C4-2B (cell line): ENCODE results near the gene CHCHD4.

Experiments
- H3K27ac ChIP-seq: fragments of 450-650 bp; 2 replicates; pipeline ENCODE4 v1.5.1; 2017
- ZFX ChIP-seq: fragments of 450-650 bp; IDR thresholded peaks from 2 replicates; pipeline ENCODE4 v1.6.1; 2017
- TF ChIP-seq, protein P1 (sequence below): fragments of 450-650 bp; conservative IDR thresholded peaks from 2 replicates; pipeline ENCODE4 v1.5.1; 2017; ENCODE audit warnings: mild to moderate bottlenecking

Gene CHCHD4

GRCh38 chr3:14133876-14134275 is 9.2 kb upstream of the CHCHD4 start:
- no peak overlapping the region for H3K27ac ChIP-seq
- TF ChIP-seq, protein P1, sequence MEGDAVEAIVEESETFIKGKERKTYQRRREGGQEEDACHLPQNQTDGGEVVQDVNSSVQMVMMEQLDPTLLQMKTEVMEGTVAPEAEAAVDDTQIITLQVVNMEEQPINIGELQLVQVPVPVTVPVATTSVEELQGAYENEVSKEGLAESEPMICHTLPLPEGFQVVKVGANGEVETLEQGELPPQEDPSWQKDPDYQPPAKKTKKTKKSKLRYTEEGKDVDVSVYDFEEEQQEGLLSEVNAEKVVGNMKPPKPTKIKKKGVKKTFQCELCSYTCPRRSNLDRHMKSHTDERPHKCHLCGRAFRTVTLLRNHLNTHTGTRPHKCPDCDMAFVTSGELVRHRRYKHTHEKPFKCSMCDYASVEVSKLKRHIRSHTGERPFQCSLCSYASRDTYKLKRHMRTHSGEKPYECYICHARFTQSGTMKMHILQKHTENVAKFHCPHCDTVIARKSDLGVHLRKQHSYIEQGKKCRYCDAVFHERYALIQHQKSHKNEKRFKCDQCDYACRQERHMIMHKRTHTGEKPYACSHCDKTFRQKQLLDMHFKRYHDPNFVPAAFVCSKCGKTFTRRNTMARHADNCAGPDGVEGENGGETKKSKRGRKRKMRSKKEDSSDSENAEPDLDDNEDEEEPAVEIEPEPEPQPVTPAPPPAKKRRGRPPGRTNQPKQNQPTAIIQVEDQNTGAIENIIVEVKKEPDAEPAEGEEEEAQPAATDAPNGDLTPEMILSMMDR, result no peak
- TF ChIP-seq ZFX, result no peak

DNA sequence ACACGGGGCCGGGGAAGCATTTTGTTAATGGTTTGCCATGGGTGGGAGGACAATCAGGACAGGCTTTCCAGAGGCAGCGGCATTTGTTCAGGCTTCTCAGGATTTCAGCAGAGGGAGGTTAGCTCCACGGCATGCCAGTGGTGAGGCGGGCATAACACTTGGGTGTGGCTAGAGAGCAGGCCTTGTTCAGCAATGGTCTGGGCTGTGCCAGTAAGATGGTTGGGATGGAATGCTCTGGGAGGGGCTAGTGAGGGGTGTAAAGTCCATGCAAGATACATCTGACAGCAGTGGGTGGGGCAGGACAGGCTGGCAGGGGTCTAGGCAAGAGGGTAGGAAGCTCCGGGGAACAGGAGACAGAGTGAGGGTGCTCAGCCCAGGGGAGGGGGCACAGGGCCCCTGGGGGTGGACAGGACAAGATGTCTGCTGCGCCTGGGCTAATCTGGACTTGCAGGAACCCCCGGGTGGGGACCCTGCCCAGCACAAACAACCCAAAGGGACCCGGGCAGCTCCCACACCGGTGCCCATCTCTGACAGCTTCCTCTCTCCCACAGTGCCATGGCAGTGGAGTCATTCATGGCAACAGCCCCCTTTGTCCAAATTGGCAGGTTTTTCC is 8.6 kb upstream of the CHCHD4 start:
- TF ChIP-seq, protein P1, result no peak
- TF ChIP-seq ZFX, result no peak
- H3K27ac ChIP-seq, result no peak overlapping the region

DNA sequence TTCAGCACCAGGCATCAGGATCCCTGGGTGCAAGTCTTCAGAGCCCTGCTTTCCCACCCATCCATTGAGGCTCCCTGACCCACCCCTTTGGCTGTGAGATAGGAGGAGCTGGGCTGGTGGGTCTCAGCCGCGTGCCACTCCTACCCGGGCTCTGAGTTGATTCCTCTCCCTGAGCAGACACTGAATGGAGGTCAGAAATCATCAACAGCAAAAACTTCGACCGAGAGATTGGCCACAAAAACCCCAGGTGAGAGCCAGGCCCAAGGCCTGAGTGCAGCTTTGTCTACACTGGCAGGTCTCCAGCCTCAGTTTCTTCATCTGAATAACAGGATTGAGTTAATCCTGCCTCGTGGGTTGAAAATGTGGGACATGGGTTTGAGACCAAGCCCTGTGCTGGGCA is 8.0 kb upstream of the CHCHD4 start:
- TF ChIP-seq ZFX, result no peak
- TF ChIP-seq, protein P1, result no peak
- H3K27ac ChIP-seq, result no peak overlapping the region

DNA sequence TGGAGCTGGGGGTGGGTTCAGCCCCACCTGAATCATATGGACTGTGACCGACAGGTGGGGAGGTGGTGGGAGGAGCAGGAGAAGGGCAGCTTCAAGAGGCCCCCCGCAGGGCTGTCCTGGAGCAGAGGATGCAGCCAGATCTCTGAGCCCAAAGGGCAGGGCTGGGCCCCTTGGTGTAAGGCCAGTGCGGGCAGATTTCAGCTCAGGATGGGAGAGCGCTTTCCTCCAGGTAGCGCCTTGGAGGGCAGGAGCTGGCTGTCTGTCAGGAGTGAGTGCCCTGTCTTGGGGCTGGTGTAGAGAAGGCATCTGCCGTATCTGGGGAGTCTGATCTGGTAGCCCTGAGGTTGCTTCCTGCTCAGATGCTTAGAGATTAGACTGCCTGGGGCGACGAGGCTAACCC is 7.5 kb upstream of the CHCHD4 start:
- H3K27ac ChIP-seq, result no peak overlapping the region
- no peak for TF ChIP-seq ZFX
- TF ChIP-seq, protein P1, result no peak

- H3K27ac ChIP-seq, result no peak overlapping the region
- TF ChIP-seq ZFX, result no peak
- TF ChIP-seq, protein P1, result no peak
Observed at GRCh38 chr3:14131134-14131533, 6.5 kb upstream of the CHCHD4 start.

GRCh38 chr3:14130707-14131106 is 6.0 kb upstream of the CHCHD4 start:
- TF ChIP-seq ZFX, result no peak
- TF ChIP-seq, protein P1, result no peak
- H3K27ac ChIP-seq, result no peak overlapping the region

DNA sequence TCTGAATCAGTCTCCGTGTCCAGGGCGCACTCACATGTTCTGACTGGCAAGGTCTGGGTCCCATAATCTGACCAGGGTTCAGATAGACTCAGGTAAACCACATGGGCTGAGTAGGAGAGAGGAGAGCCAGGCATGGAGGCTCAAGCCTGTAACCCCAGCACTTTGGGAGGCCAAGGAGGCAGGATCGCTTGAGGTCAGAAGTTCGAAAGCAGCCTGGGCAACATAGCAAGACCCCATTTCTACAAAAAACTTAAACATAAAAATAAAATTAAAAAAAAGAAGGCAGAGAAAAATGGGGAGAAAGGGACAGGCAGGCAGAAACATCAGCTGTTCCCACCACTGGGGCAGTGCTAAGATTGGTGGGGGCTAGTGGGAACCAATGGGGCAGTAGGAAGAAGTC is 5.6 kb upstream of the CHCHD4 start:
- no peak overlapping the region for H3K27ac ChIP-seq
- no peak for TF ChIP-seq ZFX
- TF ChIP-seq, protein P1, result no peak
